Memory B cell (primary cell): Measurements from ENCODE around the gene FCMR.

Experiments
- ATAC-seq: fragments of 150-1000 bp; cut with Tn5 transposase; 2 replicates; pipeline ENCODE4 v1.10.0; 2021; ENCODE audit warnings: low read depth, mild to moderate bottlenecking, moderate library complexity
- DNase-seq, 2 donors: peaks; one replicate each; pipeline ENCODE4 v3.0.0; 2022; ENCODE audit warnings: low spot score in 2 of 2
- H3K27ac Mint-ChIP-seq: one replicate; pipeline ENCODE4 v1.8.0; 2022; ENCODE audit warnings: mild to moderate bottlenecking, moderate library complexity, mixed read lengths
- H3K27me3 Mint-ChIP-seq: one replicate; pipeline ENCODE4 v1.8.0; 2022; ENCODE audit warnings: mixed read lengths
- H3K36me3 Mint-ChIP-seq: one replicate; pipeline ENCODE4 v1.8.0; 2022; ENCODE audit warnings: mild to moderate bottlenecking, mixed read lengths
- H3K4me1 Mint-ChIP-seq: one replicate; pipeline ENCODE4 v1.8.0; 2022; ENCODE audit warnings: mixed read lengths
- H3K4me3 Mint-ChIP-seq: one replicate; pipeline ENCODE4 v1.8.0; 2022; ENCODE audit warnings: mild to moderate bottlenecking, moderate library complexity, mixed read lengths
- H3K9me3 Mint-ChIP-seq: one replicate; pipeline ENCODE4 v1.8.0; 2022; ENCODE audit warnings: mixed read lengths

The FCMR gene

GRCh38 chr1:206875752-206876377, 45.9 kb downstream of the FCMR start:
- Mint-ChIP-seq H3K4me1 (no peaks in the 10 kb centered on the region), H3K27ac (no peak overlapping the region), H3K9me3 (peaks cover 5% of the 10 kb centered on the region), H3K27me3 (peaks cover 2% of the 10 kb centered on the region), H3K4me3 (no peak overlapping the region), H3K36me3 (peaks cover 10% of the 10 kb centered on the region)
- ATAC-seq (no peak), DNase-seq (no peak)

GRCh38 chr1:206873603-206874188, 48.0 kb downstream of the FCMR start:
- Mint-ChIP-seq H3K4me1 (no peaks in the 10 kb centered on the region), H3K27me3 (peaks cover 6% of the 10 kb centered on the region), H3K9me3 (peaks cover 3% of the 10 kb centered on the region), H3K27ac (no peak overlapping the region), H3K4me3 (no peak overlapping the region), H3K36me3 (peaks cover 9% of the 10 kb centered on the region)
- DNase-seq (no peak), ATAC-seq (no peak)

GRCh38 chr1:206872139-206872538, 49.6 kb downstream of the FCMR start:
- H3K4me1 Mint-ChIP-seq: peaks cover 3% of the 10 kb centered on the region
- ATAC-seq (no peak), DNase-seq (no peak)
- H3K27ac Mint-ChIP-seq: no peak overlapping the region
- peaks cover 6% of the 10 kb centered on the region for H3K27me3 Mint-ChIP-seq
- no peak overlapping the region for H3K4me3 Mint-ChIP-seq
- peaks cover 3% of the 10 kb centered on the region for H3K9me3 Mint-ChIP-seq
- peaks cover 9% of the 10 kb centered on the region for H3K36me3 Mint-ChIP-seq

- peaks cover 2% of the 10 kb centered on the region for H3K36me3 Mint-ChIP-seq
- H3K4me3 Mint-ChIP-seq: no peak overlapping the region
- ATAC-seq (no peak), DNase-seq (no peak)
- H3K27me3 Mint-ChIP-seq: peaks cover 8% of the 10 kb centered on the region
- H3K4me1 Mint-ChIP-seq: peaks cover 8% of the 10 kb centered on the region
- no peaks in the 10 kb centered on the region for H3K9me3 Mint-ChIP-seq
- H3K27ac Mint-ChIP-seq: no peak overlapping the region
These were observed 53.5 kb downstream of the FCMR start for GRCh38 chr1:206868264-206868663.

GRCh38 chr1:206867716-206868115, 54.0 kb downstream of the FCMR start:
- Mint-ChIP-seq H3K9me3 (no peaks in the 10 kb centered on the region), H3K4me3 (no peak overlapping the region), H3K27ac (no peak overlapping the region), H3K36me3 (peaks cover 2% of the 10 kb centered on the region), H3K4me1 (peaks cover 8% of the 10 kb centered on the region), H3K27me3 (peaks cover 10% of the 10 kb centered on the region)
- no peak for DNase-seq
- no peak for ATAC-seq

GRCh38 chr1:206867239-206867638, 54.5 kb downstream of the FCMR start:
- H3K4me1 Mint-ChIP-seq: peaks cover 8% of the 10 kb centered on the region
- H3K36me3 Mint-ChIP-seq: peaks cover 2% of the 10 kb centered on the region
- no peak for ATAC-seq
- no peak for DNase-seq
- H3K4me3 Mint-ChIP-seq: no peak overlapping the region
- no peaks in the 10 kb centered on the region for H3K9me3 Mint-ChIP-seq
- H3K27ac Mint-ChIP-seq: no peak overlapping the region
- peaks cover 10% of the 10 kb centered on the region for H3K27me3 Mint-ChIP-seq

GRCh38 chr1:206866062-206866461, 55.7 kb downstream of the FCMR start:
- ATAC-seq: no peak

GRCh38 chr1:206864939-206865671, 56.6 kb downstream of the FCMR start, which contains the start of gene IL20:
Gene IL20 (plus strand): TSS chr1:206865623. CDS start chr1:206865853, 230 bp downstream.
- Mint-ChIP-seq H3K4me3 (no peak within 1 kb of the TSS), H3K27ac (no peak within 1 kb of the TSS), H3K4me1 (peaks cover 8% of the 10 kb centered on the region), H3K9me3 (no peaks in the 10 kb centered on the region), H3K27me3 (peaks cover 11% of the 10 kb centered on the region), H3K36me3 (peaks cover 2% of the 10 kb centered on the region)
- ATAC-seq: peak; percentile 97
- peak; percentile 83 to 86 for DNase-seq

More at GRCh38 chr1:206866062-206866461, 55.7 kb downstream of the FCMR start:
- Mint-ChIP-seq H3K27ac (no peak overlapping the region), H3K4me1 (peaks cover 8% of the 10 kb centered on the region), H3K9me3 (no peaks in the 10 kb centered on the region), H3K36me3 (peaks cover 3% of the 10 kb centered on the region), H3K27me3 (peaks cover 13% of the 10 kb centered on the region), H3K4me3 (no peak overlapping the region)
- DNase-seq: no peak

GRCh38 chr1:206863266-206863665, 58.5 kb downstream of the FCMR start:
- peaks cover 10% of the 10 kb centered on the region for H3K27me3 Mint-ChIP-seq
- ATAC-seq: no peak
- no peak for DNase-seq
- H3K4me3 Mint-ChIP-seq: no peak overlapping the region
- no peak overlapping the region for H3K27ac Mint-ChIP-seq
- peaks cover 2% of the 10 kb centered on the region for H3K36me3 Mint-ChIP-seq
- peaks cover 10% of the 10 kb centered on the region for H3K4me1 Mint-ChIP-seq
- no peaks in the 10 kb centered on the region for H3K9me3 Mint-ChIP-seq

- Mint-ChIP-seq H3K27ac (no peak overlapping the region), H3K27me3 (peaks cover 10% of the 10 kb centered on the region), H3K4me3 (no peak overlapping the region), H3K9me3 (no peaks in the 10 kb centered on the region), H3K36me3 (peaks cover 2% of the 10 kb centered on the region), H3K4me1 (peaks cover 14% of the 10 kb centered on the region)
- ATAC-seq (no peak), DNase-seq (no peak)
These were observed 61.6 kb downstream of the FCMR start for GRCh38 chr1:206860165-206860564.

GRCh38 chr1:206859082-206859521, 62.6 kb downstream of the FCMR start:
- no peak for ATAC-seq
- no peak for DNase-seq
- Mint-ChIP-seq H3K9me3 (no peaks in the 10 kb centered on the region), H3K27me3 (peaks cover 8% of the 10 kb centered on the region), H3K27ac (no peak overlapping the region), H3K4me3 (no peak overlapping the region), H3K4me1 (peaks cover 10% of the 10 kb centered on the region), H3K36me3 (peaks cover 2% of the 10 kb centered on the region)

GRCh38 chr1:206856674-206857464, 64.9 kb downstream of the FCMR start:
- Mint-ChIP-seq H3K36me3 (peaks cover 2% of the 10 kb centered on the region), H3K4me3 (no peak overlapping the region), H3K4me1 (peaks cover 10% of the 10 kb centered on the region), H3K27me3 (peaks cover 6% of the 10 kb centered on the region), H3K9me3 (no peaks in the 10 kb centered on the region), H3K27ac (no peak overlapping the region)
- DNase-seq: peak in 1 of 2 donors; percentile 21
- peak; percentile 83 for ATAC-seq

- H3K27ac Mint-ChIP-seq: no peak overlapping the region
- DNase-seq: no peak
- no peaks in the 10 kb centered on the region for H3K9me3 Mint-ChIP-seq
These were observed 65.9 kb downstream of the FCMR start for GRCh38 chr1:206855859-206856258.

More at GRCh38 chr1:206855859-206856258, 65.9 kb downstream of the FCMR start:
- H3K4me1 Mint-ChIP-seq: peaks cover 10% of the 10 kb centered on the region
- no peak for ATAC-seq
- H3K27me3 Mint-ChIP-seq: peaks cover 3% of the 10 kb centered on the region
- H3K36me3 Mint-ChIP-seq: no peaks in the 10 kb centered on the region
- H3K4me3 Mint-ChIP-seq: no peak overlapping the region
